AG20443 (cell line): ENCODE measurements around the gene VPS37D.
A peak's percentile ranks its signal among the peaks of the same experiment; 100 is the strongest.
"Not testable (repeated sequence)": the region's sequence is repeated elsewhere in the genome, so short reads cannot be mapped to it uniquely, and the experiment has no call there.

Source experiments
- DNase-seq: peaks from one replicate; pipeline ENCODE4 v3.0.0; 2012; ENCODE audit warnings: low spot score, mixed read lengths

VPS37D gene

DNA sequence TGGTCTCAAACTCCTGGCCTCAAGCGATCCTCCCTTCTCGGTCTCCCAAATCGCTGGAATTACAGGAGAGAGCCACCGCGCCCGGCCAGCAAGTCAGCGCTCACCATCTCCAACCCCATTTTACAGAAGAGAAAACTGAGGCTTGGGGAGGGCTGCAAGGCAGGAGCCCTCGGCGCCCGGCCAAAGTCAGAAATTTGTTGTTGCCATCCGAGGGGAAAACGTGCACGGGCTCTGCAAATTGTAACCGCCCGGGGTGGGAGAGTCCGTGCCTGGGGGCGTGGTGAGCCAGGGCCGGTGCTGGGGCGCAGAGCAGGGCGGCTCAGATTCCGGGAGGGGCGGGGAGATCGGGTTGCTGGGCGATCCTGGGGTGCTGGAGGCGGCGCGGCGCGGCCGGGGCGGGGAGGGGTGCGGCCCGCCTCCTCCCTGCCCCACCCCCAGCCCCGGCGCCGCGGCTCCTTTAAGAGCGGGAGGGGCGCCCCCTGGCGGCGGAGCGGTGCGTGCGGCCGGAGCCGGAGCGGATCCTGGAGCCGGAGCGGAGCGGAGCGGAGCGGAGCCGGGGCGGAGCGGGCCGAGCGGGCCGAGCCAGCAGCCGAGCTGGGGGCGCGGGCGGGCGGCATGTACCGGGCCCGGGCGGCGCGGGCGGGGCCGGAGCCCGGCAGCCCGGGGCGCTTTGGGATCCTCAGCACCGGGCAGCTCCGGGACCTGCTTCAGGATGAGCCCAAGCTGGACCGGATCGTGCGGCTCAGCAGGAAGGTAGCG, at the start of gene VPS37D:
Gene VPS37D (plus strand): TSS at position 488 of the 759 bp plus-strand sequence. CDS start 128 bp downstream, at position 616.
- DNase-seq = peak; percentile 99

DNA sequence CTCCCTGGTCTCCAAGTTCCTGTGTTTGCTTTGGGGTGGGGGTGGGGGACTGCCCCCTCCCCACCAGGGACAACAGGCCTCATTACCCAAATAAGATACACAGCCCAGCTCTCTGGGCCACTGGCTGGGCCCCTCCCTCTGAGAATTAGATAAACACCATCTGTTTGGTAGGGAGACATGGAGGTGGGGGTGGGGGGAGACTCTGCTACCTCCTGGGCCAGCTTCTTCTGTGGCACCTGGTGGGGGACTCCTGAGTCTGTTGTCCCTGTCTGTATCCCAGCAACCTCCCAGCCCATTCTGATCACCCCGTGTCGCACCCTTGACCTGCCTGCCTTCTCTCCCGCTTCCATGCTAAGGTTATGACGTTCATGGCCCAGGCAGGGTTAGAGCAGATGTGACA, 49.1 kb upstream of the VPS37D start:
- DNase-seq = no peak

DNA sequence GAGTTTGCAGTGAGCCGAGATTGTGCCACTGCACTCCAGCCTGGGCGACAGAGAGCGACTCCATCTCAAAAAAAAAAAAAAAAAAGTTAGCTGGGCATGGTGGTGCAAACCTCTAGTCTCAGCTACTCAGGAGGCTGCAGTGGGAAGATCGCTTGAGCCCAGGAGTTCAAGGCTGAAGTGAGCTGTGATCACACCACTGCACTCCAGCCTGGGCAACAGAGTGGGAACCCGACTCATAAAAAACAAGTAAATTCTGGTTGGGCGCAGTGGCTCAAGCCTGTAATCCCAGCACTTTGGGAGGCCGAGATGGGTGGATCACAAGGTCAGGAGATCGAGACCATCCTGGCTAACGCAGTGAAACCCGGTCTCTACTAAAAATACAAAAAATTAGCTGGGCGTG, 48.2 kb upstream of the VPS37D start:
- not testable (repeated sequence) for DNase-seq

- DNase-seq = no peak
These were observed 46.2 kb upstream of the VPS37D start for GRCh38 chr7:73621168-73622063.

DNA sequence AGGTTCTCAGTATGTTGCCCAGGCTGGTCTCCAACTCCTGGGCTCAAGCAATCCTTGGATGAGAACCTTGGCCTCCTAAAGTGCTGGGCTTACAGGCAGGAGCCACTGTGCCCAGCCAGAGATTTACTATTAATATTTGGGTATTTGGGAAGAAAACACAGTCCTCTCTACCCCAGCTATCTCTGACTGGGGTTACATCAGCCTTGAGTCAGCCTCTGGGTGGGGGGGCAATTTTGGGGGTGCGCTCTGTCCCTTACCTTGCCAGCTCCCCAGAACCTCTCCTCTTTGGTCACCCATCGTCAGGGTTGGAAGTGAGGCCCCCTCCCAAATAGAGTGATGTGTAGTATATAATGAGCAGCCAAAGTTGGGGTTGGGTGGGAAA, 45.1 kb upstream of the VPS37D start:
- DNase-seq = no peak

GRCh38 chr7:73622909-73623797, 44.5 kb upstream of the VPS37D start:
- peak; percentile 65 for DNase-seq

- peak; percentile 94 for DNase-seq
These were observed 43.6 kb upstream of the VPS37D start, which contains the start of gene MLXIPL for GRCh38 chr7:73623798-73624668. MLXIPL (minus strand) TSS chr7:73624522; CDS start chr7:73624492, 30 bp downstream.

GRCh38 chr7:73624669-73625001, 43.0 kb upstream of the VPS37D start:
- DNase-seq = no peak

GRCh38 chr7:73625276-73625675, 42.4 kb upstream of the VPS37D start:
- no peak for DNase-seq

DNA sequence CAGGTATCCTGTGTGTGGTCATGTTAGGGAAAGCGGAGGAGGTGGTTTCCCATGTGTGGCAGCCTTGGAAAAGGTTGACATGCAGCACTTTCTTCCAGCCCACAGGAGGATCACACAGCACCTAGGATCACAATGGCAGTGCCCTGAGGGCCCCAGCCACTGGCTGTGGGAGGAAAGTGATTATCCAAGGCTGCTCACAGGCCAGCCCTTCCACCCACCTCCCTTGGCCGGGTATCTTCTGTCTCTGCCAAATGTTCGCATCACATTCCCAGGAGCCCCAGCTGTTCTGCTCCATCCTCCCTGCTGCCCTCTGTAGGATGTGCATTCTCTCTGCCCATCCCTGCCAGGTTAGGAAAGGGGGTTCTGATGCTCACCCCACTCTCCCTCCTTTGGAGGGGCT, 40.8 kb upstream of the VPS37D start:
- peak; percentile 52 for DNase-seq

DNA sequence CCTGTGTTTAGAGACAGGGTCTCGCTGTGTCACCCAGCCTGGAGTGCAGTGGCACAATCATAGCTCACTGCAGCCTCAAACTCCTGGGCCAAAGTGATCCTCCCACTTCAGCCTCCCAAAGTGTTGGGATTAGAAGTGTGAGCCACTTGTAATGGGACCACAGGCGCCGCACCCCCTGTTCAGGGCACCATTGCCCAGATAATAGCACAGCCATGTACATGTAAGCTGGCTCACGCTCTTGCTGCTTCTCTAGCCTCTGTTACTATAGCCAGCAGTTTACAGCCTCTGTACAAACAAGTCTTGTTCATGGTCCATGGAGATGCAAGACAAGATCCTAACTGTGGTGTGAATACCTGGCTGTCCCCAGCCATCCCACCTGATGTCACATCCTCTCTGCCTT, 39.1 kb upstream of the VPS37D start:
- DNase-seq = no peak

GRCh38 chr7:73631558-73631957, 36.1 kb upstream of the VPS37D start:
- no peak for DNase-seq

- DNase-seq = no peak
These were observed 34.3 kb upstream of the VPS37D start for GRCh38 chr7:73633323-73633722.

- no peak for DNase-seq
These were observed 33.8 kb upstream of the VPS37D start for GRCh38 chr7:73633844-73634243.

- DNase-seq = no peak
These were observed 32.0 kb upstream of the VPS37D start for GRCh38 chr7:73635428-73636200.

DNA sequence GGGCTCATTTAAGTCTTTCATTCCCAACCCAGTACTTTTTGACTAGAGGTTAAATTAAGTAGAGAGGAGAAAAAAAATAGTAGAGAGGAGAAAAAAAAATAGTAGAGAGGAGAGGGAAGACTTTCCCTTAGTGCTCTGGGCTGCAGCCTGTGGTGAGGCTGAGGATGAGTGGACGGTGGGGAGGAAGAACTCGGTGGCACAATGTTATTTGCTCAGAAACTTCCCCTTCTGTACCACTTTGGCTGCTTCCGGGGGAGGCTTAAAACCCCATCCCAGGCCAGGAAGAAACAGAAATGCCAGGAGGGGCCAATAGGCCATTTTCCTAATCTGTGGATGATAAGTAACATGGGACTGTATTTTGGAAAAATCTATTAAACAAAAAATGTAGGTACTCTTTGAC, 28.7 kb upstream of the VPS37D start:
- no peak for DNase-seq

- no peak for DNase-seq
These were observed 24.8 kb upstream of the VPS37D start for GRCh38 chr7:73642834-73643233.

DNA sequence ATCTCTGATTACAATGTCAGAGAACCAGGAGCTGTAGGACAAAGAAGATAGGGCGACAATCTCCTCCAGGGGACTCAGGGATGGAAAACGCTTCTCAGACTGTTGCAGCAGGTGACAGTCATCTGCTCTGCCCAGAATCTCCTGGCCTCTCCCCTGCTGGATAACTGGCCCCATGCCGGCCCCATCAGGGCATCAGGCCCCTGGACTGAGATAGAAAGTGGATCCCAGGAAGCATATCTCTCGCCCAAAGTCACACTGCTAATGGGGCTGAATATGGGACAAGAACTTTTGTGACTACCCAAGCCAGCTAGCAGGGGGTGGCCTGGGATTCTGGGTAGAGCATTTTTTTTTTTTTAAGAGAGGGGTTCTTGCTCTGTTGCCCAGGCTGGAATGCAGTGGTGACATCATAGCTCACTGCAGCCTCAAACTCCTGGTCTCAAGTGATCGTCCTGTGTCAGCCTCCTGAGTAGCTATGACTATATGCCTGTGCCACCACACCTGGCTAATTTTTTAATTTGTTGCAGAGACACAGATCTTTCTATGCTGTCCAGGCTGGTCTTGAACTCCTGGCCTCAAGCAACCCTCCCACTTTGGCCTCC, 22.8 kb upstream of the VPS37D start:
- no peak for DNase-seq

DNA sequence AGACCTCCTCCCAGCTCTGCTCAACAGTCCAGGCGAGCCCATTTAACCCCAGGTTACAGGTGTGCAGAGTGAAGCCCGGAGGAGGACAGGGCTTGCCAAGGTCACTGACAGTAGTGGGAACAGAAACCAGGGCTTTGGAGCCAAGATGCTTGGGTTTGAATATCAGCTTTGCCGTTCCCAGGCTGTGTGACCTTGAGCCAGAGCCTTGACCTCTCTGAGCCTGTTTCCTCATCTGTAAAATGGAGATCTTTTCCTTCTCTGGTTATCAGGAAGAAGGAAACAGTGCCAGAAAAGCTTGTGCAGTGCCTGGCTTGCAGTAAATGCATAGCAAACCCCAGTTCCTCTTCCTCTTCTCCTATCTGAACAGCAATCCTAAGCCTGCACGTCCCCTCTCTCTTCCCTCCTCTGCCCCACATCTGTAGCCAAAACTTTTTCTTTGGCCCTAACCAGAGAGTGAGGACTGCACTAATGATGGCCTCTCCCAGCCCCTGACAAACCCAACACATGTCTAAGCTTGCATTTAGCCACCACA, 21.9 kb upstream of the VPS37D start:
- DNase-seq = no peak
